Fibroblast of lung (primary cell): ENCODE data around the gene GYG1. TPM values are rescaled to one million over a fixed set of nuclear protein-coding genes. Genes with fewer than 3 reads are reported as not detected.

Source experiments
- DNase-seq, 2 donors: peaks; one replicate each; pipeline versions ENCODE4 v3.0.0 to v3.0.0-alpha.2; 2010; ENCODE audit warnings: low read depth in 2 of 2
- H2AFZ ChIP-seq: 2 replicates; pipeline ENCODE4 v1.5.1; 2012; ENCODE audit warnings: low read length, control low read depth, inconsistent platforms
- H3K27ac ChIP-seq: 2 replicates; pipeline ENCODE4 v1.5.1; 2011; ENCODE audit warnings: low read length, control low read depth; ENCODE audit not compliant: insufficient read depth
- H3K27me3 ChIP-seq: 2 replicates; pipeline ENCODE4 v1.5.1; 2011; ENCODE audit warnings: mild to moderate bottlenecking, low read length; ENCODE audit not compliant: control insufficient read depth, insufficient read depth
- H3K36me3 ChIP-seq: 2 replicates; pipeline ENCODE4 v1.5.1; 2011; ENCODE audit warnings: low read length; ENCODE audit not compliant: control insufficient read depth, insufficient read depth
- H3K4me1 ChIP-seq: 2 replicates; pipeline ENCODE4 v1.5.1; 2011; ENCODE audit warnings: low read length; ENCODE audit not compliant: control insufficient read depth, insufficient read depth; ENCODE audit errors: extremely low read depth
- H3K4me2 ChIP-seq: 2 replicates; pipeline ENCODE4 v1.5.1; 2011; ENCODE audit warnings: low read length, control low read depth; ENCODE audit not compliant: insufficient read depth; ENCODE audit errors: extremely low read depth
- H3K4me3 ChIP-seq, 4 experiments: fragments of 200-600 bp in 1 of 4; sonication (generic) in 1 of 4; replicated peaks in 1 of 4; 2 replicates each; pipeline ENCODE4 v1.5.1; 2011 to 2016; ENCODE audit warnings: low read length in 4 of 4, low read depth in 3 of 4, mild to moderate bottlenecking in 3 of 4, control low read depth in 2 of 4, inconsistent platforms in 1 of 4, mixed read lengths in 1 of 4; ENCODE audit not compliant: insufficient read depth in 1 of 4; ENCODE audit errors: control extremely low read depth in 1 of 4
- H3K79me2 ChIP-seq: 2 replicates; pipeline ENCODE4 v1.5.1; 2012; ENCODE audit warnings: mild to moderate bottlenecking, low read length, inconsistent platforms; ENCODE audit not compliant: control insufficient read depth, insufficient read depth
- H3K9ac ChIP-seq: 2 replicates; pipeline ENCODE4 v1.5.1; 2011; ENCODE audit warnings: mild to moderate bottlenecking, low read length, control low read depth; ENCODE audit not compliant: insufficient read depth
- H3K9me3 ChIP-seq: 2 replicates; pipeline ENCODE4 v1.5.1; 2012; ENCODE audit warnings: low read depth, low read length; ENCODE audit not compliant: control insufficient read depth, insufficient read depth
- H4K20me1 ChIP-seq: 2 replicates; pipeline ENCODE4 v1.5.1; 2011; ENCODE audit warnings: low read length; ENCODE audit not compliant: control insufficient read depth, insufficient read depth; ENCODE audit errors: extremely low read depth
- CTCF ChIP-seq, 2 donors: IDR thresholded peaks in 1 of 2; conservative IDR thresholded peaks in 1 of 2; 1 replicate in 1 of 2; 2 replicates in 1 of 2; pipeline ENCODE4 v1.5.1; 2011 to 2012; ENCODE audit warnings: low read length in 2 of 2, control low read depth in 1 of 2, inconsistent platforms in 1 of 2, low read depth in 1 of 2, mild to moderate bottlenecking in 1 of 2
- EZH2 ChIP-seq: IDR thresholded peaks from 2 replicates; pipeline ENCODE4 v1.5.1; 2012; ENCODE audit warnings: low read length, control low read depth, mild to moderate bottlenecking; ENCODE audit errors: missing control alignments
- polyA minus RNA-seq: library from RNA; depleted of rRNA, polyadenylated mRNA; stranded (reverse); fragments of >200 nt; gene quantifications from 2 replicates; pipeline ENCODE4 v1.2.3, GENCODE V29; 2011; ENCODE audit warnings: low replicate concordance
- polyA plus RNA-seq, 2 donors: library from polyadenylated mRNA; depleted of rRNA in 1 of 2; stranded (reverse) in 1 of 2; unstranded in 1 of 2; fragments of >200 nt; gene quantifications; 2 replicates each; pipeline ENCODE4 v1.2.1, GENCODE V29; 2011 to 2012; ENCODE audit warnings: missing spikeins in 1 of 2
- total RNA-seq: library from RNA; depleted of rRNA; stranded (reverse); fragments of >200 nt; gene quantifications from 2 replicates; pipeline ENCODE4 v1.2.1, GENCODE V29; 2014

GYG1 gene
- total RNA-seq (43.1 and 71.5 TPM in 2 replicates), polyA plus RNA-seq (88.5 and 224 TPM in 2 replicates), polyA minus RNA-seq (36.2 and 86.0 TPM in 2 replicates)
- polyA plus RNA-seq (2012) = 113 and 232 TPM in 2 replicates

- no peak for TF ChIP-seq EZH2
- peak in 1 of 2 donors; percentile 26 for TF ChIP-seq CTCF (conservative IDR thresholded peaks at IDR 0.05 in 1 of 2, IDR thresholded peaks at IDR 0.05 in 1 of 2; ENCODE audit: low read depth in 1 of 2, low read length in 2 of 2)
- H3K9ac ChIP-seq = peak within 1 kb of the TSS; percentile 89
- no peaks in the 10 kb centered on the region for H3K9me3 ChIP-seq
- H3K4me2 ChIP-seq = peak within 1 kb of the TSS; percentile 92
- peaks cover 5% of the 10 kb centered on the region for H3K4me1 ChIP-seq
- DNase-seq = peak; percentile 79 to 83
- H3K4me3 ChIP-seq = peak within 1 kb of the TSS; percentile 62 to 83 (median 76)
- peak within 1 kb of the TSS; percentile 11 for H2AFZ ChIP-seq
- no peaks in the 10 kb centered on the region for H3K27me3 ChIP-seq
- H3K27ac ChIP-seq = peak within 1 kb of the TSS; percentile 83
- peaks cover 8% of the 10 kb centered on the region for H3K36me3 ChIP-seq
- H4K20me1 ChIP-seq = no peaks in the 10 kb centered on the region
- peaks cover 24% of the 10 kb centered on the region for H3K79me2 ChIP-seq
Observed at GRCh38 chr3:148991219-148992026, at the start of gene GYG1. GYG1 (plus strand) TSS chr3:148991540; CDS start chr3:148991641, 101 bp downstream.

GRCh38 chr3:148943506-148944205 is 47.7 kb upstream of the GYG1 start:
- H3K4me1 ChIP-seq = no peaks in the 10 kb centered on the region
- no peaks in the 10 kb centered on the region for H3K9me3 ChIP-seq
- no peak overlapping the region for H3K27ac ChIP-seq
- no peaks in the 10 kb centered on the region for H3K27me3 ChIP-seq
- no peaks in the 10 kb centered on the region for H4K20me1 ChIP-seq
- no peak for TF ChIP-seq EZH2
- TF ChIP-seq CTCF (conservative IDR thresholded peaks at IDR 0.05 in 1 of 2, IDR thresholded peaks at IDR 0.05 in 1 of 2; ENCODE audit: low read depth in 1 of 2, low read length in 2 of 2) = peak; percentile 63 to 68
- no peaks in the 10 kb centered on the region for H3K36me3 ChIP-seq
- H2AFZ ChIP-seq = no peak overlapping the region
- H3K79me2 ChIP-seq = no peaks in the 10 kb centered on the region
- DNase-seq = peak; percentile 81 to 91
- H3K9ac ChIP-seq = no peak overlapping the region
- no peak overlapping the region for H3K4me2 ChIP-seq
- no peak overlapping the region for H3K4me3 ChIP-seq

- Histone ChIP-seq H3K36me3 (no peaks in the 10 kb centered on the region), H3K9me3 (no peaks in the 10 kb centered on the region), H2AFZ (no peak overlapping the region), H3K4me1 (no peaks in the 10 kb centered on the region), H3K27me3 (no peaks in the 10 kb centered on the region), H3K4me2 (no peak overlapping the region), H3K9ac (no peak overlapping the region), H3K4me3 (no peak overlapping the region), H3K79me2 (no peaks in the 10 kb centered on the region), H4K20me1 (no peaks in the 10 kb centered on the region), H3K27ac (no peak overlapping the region)
- TF ChIP-seq EZH2 (no peak), CTCF (conservative IDR thresholded peaks at IDR 0.05 in 1 of 2, IDR thresholded peaks at IDR 0.05 in 1 of 2; ENCODE audit: low read depth in 1 of 2, low read length in 2 of 2) (no peak)
- DNase-seq = no peak
Observed at GRCh38 chr3:148945116-148945515, 46.2 kb upstream of the GYG1 start.
